ENCODE results near the gene LHX2. TPM values are rescaled to one million over a fixed set of nuclear protein-coding genes. Genes with fewer than 3 reads are reported as not detected.

Gene LHX2
- polyA plus RNA-seq, 1 donor = 2.0 TPM

DNA sequence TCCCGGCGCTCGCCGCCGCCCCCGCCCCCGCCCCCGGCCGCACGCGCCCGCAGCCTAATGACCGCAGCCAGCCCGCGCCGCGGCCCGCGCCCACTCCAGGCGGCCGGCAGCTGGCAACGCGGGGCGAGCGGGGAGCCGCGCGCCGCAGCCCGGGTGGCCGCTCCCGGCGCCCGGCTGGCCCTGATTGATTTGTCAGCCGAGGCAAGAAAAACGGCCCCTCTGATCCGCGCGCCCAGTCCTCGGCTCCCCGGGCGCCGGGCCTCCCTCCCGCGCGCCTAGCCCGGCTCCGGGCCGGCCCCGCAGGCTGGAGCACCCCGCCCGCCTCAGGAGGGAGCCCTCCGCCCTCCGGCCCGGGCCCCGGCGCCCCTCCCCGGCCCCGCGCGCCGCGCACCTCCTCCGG, 11.9 kb upstream of the LHX2 start:
- no peak for DNase-seq

- no peak for DNase-seq
Observed at GRCh38 chr9:124000161-124000783, 11.3 kb upstream of the LHX2 start.

DNA sequence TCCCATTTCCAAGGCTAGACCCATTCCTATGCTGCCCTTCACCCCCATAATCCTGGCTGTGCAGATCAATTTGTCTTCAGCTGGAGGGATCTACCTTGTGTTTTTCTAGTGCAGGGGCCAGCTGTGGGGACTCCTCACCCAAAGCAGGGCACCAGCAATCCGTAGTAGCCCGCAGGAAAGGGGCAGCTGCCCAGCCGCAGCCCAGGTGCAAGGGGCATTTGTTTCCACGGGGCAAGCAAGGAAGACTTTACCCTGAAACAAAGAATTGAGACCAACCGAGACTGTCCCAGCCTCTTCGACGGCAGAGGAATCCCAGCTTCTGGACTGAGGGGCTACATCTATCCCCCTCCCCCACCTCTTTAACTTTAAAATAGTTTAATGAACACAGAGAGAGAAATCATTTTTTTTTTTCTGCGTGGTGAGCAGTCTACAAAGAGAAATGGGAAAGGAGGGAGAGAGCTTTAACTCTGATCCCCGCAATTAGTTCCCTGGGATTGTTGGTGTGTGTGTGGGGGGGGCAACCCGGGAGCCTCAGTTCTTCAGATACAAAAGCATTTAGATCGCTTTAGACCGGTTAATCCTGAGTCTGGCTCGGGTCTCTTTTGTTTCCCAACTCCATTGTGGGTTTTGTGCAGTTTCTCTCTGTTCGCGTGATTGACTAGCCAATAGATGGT, 10.6 kb upstream of the LHX2 start:
- no peak for DNase-seq

GRCh38 chr9:124001458-124001799, 10.1 kb upstream of the LHX2 start:
- DNase-seq = no peak

DNA sequence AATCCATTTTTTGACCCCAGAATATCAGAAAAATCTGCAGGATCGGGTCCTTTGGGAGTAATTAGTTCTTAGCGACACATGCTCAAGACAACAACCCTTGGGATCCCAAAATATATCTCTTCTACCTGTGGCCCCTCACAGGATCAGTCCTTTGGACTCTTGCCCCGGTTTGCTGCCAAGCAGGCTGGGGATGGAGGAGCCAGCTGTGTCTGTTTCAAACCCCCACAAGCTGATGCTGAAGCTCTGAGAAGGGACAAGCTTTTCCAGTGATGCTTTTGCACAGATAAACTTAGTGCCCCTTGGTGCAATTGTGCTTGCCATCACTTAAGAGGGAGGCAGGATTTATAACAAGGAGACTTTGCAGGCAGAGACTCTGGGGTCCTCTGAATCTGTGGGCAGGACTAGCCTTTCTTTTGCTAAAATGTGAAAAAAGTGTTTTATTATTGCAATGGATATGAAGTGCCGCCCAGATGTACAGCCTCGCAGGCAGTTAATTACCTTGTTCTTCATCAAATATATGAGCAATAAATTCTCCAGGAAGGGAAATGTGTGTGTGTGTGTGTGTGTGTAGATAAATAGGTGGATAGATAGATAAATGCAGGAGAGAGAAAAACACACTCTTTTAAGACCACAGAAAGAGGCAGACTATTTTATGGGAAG, 9.6 kb upstream of the LHX2 start:
- no peak for DNase-seq

DNA sequence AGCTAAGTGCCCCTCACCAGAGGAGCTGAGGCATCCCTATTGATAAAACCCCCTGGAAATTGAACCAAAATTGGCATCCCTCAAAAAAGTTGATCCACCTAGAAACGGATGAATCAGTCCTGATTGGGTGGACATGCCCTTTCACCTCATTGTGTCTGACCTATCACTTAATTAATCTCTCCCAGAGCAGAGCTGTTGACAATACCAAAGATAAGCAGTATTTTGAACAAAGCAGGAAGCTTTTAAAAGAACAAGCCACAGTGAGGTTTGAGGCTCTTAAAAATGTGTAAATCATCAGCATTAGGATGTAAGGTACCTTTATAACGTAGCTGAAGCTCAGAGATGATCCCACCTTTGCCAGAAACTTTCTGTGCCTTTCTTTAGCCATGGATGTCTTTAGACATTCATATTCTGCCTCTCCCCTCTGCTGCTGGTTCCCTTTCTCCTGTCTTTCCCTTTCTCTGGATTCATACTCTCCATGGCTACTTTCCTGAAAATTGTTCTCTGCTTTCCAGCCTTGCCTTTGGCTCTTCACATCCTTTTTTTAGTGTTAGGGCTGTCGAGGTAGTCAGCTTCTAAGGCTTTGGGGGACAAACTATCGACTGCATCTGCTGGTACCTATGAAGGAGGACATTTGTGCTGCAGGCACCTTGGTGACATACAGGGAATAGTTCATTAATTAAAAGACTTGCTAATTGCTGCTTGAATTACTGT, 7.8 kb upstream of the LHX2 start:
- DNase-seq = no peak

DNA sequence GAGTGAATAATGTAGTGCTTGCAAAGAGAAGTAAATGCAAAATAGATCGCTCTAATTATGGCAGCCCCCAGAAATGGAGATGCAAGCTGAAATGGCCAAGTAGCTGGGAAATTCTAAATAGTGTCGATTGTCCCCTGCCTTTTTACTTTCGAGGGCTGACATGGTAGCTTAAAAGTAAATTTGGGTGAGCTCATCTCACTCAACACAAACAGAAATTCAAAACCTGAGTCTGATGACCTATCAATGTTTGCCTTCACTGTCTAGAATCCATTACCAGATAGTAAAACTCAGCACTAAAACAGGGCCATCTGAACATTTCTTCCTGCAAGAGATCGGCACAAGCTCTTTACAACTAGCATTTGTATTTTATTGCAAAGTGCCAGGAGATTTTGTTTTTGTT, 7.0 kb upstream of the LHX2 start:
- no peak for DNase-seq

- no peak for DNase-seq
Observed at GRCh38 chr9:124005029-124005771, 6.4 kb upstream of the LHX2 start.

DNA sequence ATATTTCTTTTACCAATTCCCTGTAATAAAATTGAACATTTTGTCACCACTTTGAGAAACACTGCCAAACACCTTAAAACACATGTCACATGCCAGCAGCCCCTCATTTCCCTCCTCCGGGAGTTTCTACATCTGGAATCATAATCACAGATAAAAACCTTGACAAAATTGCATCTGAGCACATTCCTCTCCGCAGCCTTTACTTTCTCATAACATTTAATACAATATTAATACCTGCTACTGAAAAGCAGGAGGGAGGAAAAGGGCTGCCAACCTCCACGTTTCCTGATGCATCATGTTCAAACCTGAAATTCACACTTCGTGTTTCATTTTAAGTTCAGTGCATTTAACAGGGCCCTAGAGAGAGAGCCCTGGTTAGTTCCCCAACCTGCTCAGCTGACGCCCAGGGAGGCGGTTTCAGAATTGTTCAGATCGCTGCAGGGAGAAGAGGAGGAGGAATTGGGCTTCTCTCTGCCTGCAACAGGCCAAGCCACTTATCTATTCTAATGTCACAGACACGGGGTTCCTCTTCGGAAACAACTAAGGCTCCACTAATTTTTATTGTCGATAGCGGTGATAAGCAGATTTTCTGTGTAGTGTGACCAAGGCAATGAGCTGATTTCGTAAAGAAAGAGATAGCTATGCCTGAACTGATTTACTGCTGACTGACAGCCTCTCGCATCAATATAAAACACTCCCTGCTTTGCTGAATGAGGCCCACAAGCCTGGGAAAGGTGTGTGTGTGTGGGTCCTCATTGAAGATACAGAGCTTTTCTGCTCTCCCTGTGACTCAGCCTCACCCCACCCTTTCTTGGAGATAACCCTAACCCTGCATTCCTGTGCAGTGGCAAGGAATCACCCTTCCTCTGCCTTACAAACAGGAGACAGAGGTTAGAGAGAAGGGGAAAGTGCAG, 4.9 kb upstream of the LHX2 start:
- no peak for DNase-seq

DNA sequence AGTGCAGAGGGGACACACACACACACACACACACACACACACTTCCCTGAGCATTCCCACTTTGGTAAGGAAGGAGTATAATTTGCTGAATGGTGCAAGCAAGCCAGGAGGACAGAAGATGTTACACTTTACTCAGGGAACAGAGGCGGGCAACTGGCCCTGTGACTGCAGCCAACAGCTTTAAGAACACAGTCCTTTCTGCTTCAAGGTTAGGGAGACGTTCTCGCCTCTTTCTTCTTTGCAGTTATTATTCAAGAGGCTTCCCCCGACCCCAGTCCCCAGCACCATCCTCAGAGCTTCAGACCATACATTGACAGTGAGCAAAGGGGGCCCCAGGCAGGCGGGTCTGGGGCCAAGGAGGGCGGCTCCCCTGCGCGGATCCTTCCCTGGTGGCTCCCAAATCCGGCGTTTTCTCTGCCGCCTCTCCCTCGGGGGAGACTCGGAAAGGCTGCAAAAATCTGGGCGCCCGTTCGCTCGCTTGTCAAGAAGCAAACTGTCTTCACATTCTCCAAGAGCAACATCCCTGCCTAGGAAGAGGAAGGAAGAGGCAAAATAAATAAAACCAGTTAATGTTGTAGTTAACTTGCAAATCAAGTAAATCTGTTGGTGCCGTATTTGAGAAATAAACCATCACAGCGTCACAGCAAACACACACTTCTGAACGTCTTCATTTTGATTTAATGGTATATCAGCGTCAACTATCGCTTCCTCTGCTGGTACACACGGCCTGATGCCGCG, 3.8 kb upstream of the LHX2 start:
- DNase-seq = no peak

GRCh38 chr9:124008303-124008693, 3.3 kb upstream of the LHX2 start:
- no peak for DNase-seq

- no peak for DNase-seq
Observed at GRCh38 chr9:124008694-124009530, 2.7 kb upstream of the LHX2 start.

GRCh38 chr9:124009531-124010217, 1.9 kb upstream of the LHX2 start:
- no peak for DNase-seq

DNA sequence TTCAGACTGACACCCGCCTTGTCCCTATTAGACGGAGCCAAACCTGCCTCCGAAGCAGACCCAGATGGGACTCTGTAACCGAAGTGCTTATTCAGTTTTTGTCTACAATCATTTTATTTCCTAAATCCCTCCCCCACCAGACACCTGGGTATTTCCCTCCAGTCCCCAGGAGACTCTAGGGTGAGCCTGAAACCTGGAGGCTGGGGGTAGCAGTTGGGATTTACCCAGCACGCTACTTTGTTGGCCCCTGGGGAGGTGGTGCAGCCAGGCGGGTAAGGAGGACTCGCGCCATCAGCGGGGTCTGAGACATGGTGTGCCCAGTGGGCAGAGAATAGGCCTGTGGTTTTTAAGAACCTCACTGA, 1.3 kb upstream of the LHX2 start:
- DNase-seq = no peak

- no peak for DNase-seq
Observed at GRCh38 chr9:124010665-124011321, 775 bp upstream of the LHX2 start.

GRCh38 chr9:124012368-124013301, 1.1 kb downstream of the LHX2 start:
- DNase-seq = no peak

- DNase-seq = no peak
Observed at GRCh38 chr9:124013309-124014210, 2.0 kb downstream of the LHX2 start.
